Measurements from ENCODE around the gene DCC.

The DCC gene

DNA sequence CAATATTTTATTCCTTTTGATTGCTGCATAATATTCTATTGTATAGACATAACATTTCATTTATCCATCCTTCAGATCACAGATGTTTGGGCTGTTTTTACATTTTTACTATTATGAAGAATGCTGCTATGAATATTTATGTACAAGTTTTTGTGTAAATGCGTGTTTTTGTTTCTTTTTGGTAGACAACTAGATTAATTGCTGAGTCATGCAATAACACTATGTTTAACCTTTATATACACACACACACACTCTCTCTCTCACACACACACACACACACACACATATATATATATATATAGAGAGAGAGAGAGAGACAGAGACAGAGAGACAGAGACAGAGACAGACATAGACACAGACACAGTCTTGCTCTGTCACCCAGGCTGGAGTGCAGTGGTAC lies 926.9 kb downstream of the DCC start:
- no peak for DNase-seq

GRCh38 chr18:53268455-53268854 lies 928.5 kb downstream of the DCC start:
- no peak for DNase-seq

- DNase-seq: no peak
Measured at GRCh38 chr18:53281406-53281805, 941.4 kb downstream of the DCC start.

DNA sequence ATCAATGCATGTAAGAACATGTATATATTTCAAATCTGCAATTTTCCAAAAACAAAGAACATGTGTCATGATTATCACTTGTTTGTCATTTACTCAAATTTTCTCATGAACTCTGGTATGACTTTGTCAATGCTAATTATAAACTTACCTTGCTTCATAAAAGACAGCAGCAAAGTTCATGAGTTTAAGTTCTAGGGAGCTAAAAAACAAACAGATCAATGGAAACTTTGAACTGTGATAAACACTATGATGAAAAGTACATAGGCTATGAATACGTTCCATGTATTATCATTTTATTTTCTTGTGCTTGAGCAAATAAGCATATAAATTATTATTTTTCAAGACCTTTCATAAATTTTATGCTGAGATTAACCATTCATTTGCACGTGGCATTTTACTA lies 943.7 kb downstream of the DCC start:
- no peak for DNase-seq

DNA sequence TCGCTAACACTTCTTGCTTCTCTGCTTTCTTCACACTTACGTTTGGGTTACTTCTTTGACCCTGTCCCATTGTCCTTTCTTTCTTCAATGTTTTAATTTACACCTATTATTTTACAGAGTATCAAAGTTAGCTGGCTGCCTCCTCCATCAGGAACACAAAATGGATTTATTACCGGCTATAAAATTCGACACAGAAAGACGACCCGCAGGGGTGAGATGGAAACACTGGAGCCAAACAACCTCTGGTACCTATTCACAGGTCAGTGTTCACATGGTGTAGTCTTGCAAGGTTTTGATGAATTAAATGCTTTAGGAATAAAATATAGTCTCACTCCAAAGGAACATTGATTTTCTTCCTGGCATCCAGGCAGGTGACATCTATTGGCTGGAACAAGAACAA lies 965.5 kb downstream of the DCC start:
- DNase-seq: no peak

DNA sequence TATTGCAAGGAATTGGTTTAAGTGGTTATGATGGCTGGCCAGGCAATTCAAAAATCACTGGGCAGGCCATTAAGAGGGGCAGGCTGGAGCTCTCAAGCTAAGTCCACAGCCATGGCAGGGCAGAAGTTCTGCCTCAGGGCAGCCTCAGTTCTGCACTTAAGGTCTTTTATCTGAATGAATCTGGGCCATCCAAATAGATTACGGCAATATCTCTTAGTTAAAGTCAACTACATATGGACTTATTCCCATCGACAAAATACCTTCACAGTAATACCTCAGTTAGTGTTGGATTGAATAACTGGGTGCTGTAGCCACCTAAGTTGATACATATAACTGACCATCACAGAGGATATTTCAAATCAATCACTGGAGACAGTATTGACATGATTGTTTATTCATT lies 979.6 kb downstream of the DCC start:
- no peak for DNase-seq

DNA sequence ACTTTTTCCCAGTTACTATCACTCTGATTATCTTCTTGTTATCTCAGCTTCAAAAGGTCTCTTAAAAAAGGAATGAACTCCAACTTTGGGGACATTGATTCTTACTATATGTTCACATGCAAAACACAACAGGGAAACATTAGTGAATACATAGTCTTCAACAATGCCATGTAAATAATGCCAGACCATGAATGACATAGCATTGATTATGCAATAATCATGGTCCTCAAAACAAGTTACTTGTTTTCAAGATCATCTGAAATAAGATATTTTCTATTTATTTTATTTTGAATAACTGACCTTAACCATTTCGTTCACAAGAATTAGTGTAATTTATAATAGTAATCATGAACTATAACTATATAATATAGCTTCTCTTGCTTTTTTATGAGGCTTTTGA lies 982.2 kb downstream of the DCC start:
- no peak for DNase-seq

- no peak for DNase-seq
Measured at GRCh38 chr18:53324353-53324752, 984.4 kb downstream of the DCC start.

- no peak for DNase-seq
Measured at GRCh38 chr18:53360501-53361443, 1020.8 kb downstream of the DCC start.

DNA sequence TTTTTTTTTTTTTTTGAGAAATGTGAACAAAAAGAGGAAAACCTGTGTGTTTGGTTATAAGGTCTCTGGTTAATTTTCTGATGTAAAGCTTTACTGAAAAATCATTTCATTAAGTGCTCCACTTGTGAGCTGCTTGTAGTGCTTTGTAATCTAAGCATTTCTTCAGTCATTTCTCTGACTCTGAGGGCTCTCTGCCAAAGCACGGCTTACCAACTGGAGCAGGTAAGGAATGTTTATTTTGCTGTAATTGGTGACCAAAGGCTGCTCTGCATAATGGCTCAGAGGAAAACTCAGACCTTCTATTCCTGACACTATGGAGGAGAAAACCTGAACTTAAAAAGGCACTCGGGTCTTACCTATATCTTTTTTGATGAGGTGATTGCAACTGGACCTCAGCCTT lies 1035.6 kb downstream of the DCC start:
- peak in 1 of 2 experiments; percentile 13 for DNase-seq

GRCh38 chr18:53380063-53380639 lies 1040.2 kb downstream of the DCC start:
- peak; percentile 6 for DNase-seq

- DNase-seq: no peak
Measured at GRCh38 chr18:53382870-53383269, 1042.9 kb downstream of the DCC start.

DNA sequence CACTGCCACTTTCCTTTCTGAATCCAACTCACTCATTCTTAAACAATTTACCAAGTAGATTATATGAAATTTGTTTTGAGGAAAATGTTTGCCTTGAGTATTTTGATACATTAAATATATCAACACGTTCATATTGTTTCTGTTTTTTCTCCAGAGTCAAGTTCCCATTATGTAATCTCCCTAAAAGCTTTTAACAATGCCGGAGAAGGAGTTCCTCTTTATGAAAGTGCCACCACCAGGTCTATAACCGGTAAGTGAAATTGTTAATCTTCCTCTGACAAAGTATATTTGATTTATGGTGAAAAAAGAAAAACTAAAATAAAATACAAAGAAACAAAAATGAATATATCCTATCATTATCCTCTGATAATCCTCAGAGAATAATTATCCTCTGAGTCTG lies 1045.9 kb downstream of the DCC start:
- DNase-seq: no peak

DNA sequence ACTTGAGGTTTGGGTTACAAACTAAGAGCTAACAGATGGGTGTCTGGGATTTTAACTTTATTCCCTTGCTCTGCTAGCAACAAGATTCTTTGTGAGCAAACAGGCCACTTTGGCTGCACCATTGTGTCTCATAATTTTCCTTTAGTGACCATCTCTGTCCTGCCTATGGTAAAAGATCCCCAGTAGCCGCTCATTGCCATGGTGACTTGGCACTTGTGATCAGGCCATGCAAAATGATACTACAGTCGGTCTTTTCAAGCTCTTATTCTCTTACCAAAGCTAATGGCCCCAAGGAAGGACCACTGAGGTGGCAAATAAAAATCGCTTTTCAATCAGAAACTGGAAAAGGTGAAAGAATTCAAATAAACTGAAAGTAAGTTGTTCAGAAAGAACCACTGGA lies 1047.6 kb downstream of the DCC start:
- no peak for DNase-seq

- DNase-seq: no peak
Measured at GRCh38 chr18:53402670-53403069, 1062.7 kb downstream of the DCC start.

DNA sequence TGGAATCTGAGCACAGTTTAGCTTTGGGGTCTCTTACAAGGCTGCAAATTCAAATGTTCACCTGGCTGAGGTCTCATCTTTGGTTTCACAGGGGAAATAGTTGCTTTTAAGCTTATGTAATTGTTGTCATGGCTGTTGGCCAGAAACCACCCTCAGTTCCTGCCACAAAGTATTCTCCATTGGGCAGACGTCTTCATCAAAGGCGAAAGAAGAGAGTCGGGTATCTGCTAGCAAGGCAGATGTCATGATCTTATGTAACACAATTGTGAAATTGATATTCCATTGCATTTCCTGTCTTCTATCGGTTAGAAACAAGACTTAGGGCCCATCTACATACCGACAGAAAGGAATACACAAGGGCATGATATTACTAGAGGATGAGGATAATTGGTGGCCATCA lies 1068.3 kb downstream of the DCC start:
- no peak for DNase-seq

DNA sequence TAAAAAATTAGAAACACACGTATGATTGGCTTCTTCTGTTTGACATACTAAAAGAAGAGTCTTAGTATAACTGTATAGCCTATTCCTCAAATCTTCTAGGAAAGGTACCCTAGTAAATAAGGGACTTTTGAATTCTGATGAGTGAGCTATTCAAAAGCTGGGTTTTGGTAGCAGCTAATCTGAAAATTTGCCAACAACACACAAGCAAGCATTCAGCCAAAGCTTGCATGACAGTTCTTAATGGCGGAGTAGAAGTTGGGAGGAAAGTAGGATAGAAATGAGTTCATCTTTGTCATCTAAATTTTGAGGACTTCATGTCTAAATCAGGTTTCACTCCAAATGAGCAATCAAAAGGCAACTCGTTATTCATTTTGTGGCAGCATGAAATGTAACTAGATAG lies 1071.5 kb downstream of the DCC start:
- no peak for DNase-seq

DNA sequence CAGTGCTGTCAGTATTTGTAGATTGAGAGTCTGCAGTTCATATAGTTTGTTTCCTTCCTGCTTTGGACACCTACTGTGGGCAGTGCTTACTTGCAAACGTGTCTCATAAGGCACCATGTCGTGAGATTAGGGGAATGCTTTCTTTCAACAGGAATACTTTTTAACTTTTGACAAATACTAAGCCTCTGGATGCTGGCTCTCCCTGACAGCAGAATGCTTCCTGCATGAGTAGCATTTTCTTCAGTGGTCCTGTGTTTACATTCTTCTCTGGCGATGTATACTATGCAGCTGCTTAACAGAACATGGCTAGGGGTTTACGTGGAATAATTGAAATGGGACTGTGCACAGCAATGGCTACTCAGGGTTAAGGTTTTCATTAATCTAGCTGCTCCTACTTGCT lies 1077.0 kb downstream of the DCC start:
- no peak for DNase-seq

DNA sequence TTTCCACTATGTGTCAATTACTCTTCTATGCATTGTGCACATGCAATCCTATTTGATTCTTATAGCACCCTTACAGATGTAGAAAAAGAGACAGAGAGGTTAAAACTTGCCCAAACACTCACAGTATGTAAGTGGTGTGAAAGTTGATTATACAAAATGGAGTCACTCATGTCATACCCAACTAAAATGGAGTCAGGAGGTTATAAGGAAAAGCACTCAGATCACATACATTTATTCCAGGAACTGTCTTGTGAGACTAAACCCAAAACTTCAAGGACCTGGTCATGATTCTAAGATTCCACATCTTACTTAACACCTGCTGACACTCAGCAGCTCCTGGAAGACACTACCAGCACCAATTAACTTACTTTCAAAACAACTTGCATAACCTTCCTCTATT lies 1081.9 kb downstream of the DCC start:
- DNase-seq: no peak

- peak; percentile 12 to 25 for DNase-seq
Measured at GRCh38 chr18:53422896-53423295, 1082.9 kb downstream of the DCC start.

- DNase-seq: no peak
Measured at GRCh38 chr18:53426666-53427184, 1086.7 kb downstream of the DCC start.

GRCh38 chr18:53441761-53442414 lies 1101.9 kb downstream of the DCC start:
- DNase-seq: no peak

GRCh38 chr18:53442415-53442783 lies 1102.4 kb downstream of the DCC start:
- DNase-seq: no peak

- DNase-seq: no peak
Measured at GRCh38 chr18:53443336-53443735, 1103.3 kb downstream of the DCC start.

All from NCI-H187 (cell line).